Suppressor macrophage treated with lipopolysaccharide for 4 hours (primary cell): Measurements from ENCODE around the gene RBCK1.

ENCODE experiments used
- DNase-seq: peaks from one replicate; pipeline ENCODE4 v3.0.0-alpha.2; 2020

The RBCK1 gene

DNA sequence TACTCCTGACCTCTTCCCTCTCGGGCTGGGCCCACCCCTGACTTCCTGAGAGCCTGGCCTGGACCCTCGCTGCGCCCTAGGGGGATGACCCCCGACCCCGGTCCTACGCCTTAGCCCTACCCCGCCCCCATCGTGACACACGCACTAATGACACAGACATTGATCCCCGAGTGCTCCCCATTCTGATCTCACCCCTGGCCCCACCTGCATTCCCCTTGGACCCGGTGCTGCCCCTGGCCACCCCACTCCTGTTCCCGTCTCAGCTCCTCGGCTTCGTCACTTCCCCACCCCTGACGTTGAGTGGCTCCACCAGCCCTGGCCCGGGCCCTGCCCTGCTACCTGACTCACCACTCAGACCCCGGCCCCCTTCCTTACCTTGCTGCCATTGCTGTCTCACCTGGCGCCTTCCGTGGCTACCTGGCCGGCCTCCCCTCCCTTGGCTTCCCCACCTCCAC lies 12.1 kb downstream of the RBCK1 start:
- no peak for DNase-seq

DNA sequence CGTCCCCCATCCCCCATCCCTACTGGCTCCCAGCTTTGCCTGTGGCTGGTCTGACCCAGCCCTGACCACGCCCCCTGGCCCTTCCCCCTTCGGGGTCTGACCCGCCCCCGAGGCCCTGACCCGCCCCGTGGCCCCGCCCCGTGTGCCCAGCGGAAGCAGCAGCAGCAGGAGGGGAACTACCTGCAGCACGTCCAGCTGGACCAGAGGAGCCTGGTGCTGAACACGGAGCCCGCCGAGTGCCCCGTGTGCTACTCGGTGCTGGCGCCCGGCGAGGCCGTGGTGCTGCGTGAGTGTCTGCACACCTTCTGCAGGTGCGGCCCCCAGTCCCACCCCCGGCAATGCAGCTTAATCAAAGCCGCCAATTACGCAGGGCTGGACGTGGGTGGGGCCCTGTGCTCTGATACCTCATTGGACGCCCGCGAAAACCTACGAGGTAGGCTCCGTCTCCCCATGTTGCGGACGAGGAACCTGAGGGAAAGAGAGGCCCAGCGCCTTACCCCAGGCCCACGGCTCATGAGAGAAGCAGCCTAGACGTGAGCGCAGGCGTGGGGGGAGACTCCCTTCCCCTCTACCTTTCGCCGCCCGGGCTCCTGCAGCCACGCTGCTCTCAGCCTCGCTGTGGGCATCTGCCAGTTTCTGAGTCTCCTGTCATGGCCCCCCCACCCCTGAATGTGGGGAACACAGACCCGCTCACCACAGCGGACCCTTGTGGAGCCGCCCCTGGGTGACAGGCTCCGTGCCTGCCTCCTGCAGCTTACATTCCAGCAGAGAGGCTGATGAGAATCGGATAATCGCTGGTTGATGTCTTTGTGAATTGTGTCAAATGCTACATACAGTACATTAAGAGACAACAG lies 12.8 kb downstream of the RBCK1 start:
- peak; percentile 16 for DNase-seq

DNA sequence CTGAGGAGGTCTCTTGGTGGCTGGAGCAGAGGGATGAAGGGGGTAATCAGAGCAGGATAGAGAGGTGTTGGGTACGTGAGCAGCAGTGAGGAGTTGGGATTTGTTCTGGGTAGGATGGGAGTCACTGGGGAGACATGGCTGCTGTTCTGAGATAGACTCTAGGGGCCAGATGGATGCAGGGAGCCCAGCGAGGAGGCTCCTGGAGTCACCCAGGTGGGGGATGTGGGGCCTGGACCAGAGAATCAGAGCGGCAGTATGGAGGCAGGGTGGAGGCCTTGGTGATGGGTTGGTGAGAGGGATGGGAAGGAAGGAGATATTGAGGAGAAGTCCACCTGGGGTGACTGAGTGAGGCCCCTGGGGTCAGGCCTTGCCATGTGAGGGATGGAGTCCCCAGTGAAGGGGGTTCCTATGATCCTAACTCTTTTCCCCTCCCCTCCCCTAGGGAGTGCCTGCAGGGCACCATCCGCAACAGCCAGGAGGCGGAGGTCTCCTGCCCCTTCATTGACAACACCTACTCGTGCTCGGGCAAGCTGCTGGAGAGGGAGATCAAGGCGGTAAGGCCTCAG lies 13.7 kb downstream of the RBCK1 start:
- DNase-seq: no peak

DNA sequence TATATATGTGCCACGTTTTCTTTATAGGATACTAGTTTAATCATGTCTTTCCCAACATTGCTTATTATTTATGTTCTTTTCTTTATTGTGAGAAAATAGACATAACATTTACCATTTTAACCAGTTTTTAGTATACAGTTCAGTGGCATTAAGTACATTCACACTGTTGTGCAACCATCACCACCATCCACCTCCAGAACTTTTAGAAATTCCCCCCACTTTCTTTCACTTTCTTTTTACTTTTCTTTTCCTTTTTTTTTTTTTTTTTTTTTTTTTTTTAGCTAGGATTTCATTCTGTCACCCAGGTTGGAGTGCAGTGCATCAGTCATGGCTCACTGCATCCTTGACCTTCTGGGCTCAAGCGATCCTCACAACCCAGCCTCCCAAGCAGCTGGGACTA lies 18.5 kb downstream of the RBCK1 start:
- peak; percentile 47 for DNase-seq

DNA sequence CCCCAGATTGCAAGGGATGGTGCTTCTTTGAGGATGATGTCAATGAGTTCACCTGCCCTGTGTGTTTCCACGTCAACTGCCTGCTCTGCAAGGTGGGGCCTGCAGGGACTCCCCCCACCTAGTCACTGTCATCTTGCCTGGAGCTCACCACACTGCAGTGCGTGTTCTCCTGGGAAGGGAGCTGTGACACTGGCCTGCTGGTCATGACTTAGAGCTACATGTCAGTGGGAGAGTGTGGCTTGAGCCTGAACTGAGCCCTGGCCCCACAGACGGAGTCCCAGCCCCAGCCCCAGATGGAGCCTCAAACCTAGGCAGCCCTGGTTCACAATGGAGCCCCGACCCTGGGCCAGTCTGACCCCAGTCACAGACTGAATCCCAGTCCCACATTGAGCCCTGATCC lies 19.3 kb downstream of the RBCK1 start:
- DNase-seq: no peak

DNA sequence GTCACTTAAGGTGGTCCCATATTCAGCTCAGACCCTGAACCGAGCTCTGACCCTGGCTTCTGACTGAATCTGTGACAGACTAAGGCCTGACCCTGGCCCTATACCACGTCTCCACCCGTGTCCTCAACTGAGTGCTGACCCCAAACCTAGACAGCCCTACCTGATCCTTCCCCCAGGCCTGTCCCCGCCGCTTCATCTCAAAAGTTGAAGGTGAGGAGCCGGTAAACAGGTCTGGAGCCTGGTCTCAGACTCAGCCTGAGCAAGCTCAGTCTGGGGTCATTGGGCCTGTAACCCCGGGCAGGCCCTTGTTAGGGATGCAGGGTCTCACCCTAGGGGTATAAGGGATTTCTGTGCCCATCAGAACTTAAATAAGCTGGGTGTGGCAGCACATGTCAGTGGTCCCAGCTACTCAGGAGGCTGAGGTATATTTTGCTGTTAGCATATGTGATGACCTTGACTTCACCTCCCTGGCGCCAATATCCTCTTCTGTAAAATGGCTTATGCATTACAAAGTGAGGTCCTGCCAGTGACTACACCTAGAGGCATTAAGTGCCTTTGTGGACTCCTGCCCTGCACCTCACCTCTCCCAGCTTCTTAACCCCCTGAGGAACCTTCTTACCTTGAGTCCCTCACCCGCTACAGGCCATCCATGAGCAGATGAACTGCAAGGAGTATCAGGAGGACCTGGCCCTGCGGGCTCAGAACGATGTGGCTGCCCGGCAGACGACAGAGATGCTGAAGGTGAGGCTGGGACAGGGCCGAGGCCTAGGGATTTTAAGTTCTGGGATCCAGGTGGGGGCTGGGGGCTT lies 20.0 kb downstream of the RBCK1 start:
- DNase-seq: no peak

DNA sequence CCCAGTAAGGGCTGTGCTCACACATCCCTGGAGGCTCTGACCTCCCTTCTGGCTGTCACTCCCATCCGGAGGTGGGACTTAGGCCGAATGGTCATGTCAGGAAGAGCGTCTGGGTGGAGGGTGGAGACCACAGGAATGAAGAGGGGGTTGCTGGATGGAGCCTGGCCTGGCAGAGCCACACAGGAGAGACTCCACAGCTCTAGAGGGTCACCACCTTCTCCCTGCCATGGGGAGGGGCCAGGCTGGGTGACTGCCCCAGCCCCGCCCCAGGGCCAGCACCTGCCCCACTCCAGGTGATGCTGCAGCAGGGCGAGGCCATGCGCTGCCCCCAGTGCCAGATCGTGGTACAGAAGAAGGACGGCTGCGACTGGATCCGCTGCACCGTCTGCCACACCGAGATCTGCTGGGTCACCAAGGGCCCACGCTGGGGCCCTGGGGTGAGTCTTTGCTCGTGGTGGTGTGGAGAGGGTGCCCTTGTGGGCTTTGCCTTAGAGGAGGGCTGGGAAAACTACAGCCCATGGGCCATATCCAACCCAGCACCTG lies 20.6 kb downstream of the RBCK1 start:
- no peak for DNase-seq

DNA sequence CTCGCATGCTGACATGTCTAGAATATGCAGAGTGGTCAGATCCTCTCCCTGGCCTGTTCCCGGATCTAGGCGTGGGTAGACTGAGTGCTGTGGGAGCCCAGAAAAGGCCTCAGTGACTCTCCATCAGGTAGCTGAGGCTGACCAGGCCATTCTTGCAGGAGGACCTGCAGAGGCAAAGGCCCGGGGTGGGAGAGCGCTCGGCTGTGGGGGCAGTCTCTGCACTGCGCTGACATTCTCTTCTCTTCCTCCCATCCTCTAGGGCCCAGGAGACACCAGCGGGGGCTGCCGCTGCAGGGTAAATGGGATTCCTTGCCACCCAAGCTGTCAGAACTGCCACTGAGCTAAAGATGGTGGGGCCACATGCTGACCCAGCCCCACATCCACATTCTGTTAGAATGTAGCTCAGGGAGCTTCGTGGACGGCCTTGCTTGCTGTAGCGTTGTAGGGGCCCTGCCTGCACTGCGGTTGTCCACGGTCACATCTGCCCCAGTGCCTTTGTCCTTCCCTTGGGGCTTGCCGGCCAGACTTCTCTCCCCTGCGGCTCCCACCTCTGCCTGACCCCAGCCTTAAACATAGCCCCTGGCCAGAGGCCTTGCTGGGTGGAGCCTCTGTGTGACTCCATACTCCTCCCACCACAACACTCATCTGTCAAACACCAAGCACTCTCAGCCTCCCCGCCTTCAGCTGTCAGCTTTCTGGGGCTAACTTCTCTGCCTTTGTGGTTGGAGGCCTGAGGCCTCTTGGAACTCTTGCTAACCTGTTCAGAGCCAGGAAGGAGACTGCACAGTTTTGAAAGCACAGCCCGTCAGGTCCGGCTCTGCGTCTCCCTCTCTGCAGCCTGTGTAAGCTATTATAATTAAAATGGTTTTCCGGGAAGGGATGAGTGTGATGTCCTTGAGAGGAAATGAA lies 22.2 kb downstream of the RBCK1 start:
- no peak for DNase-seq

DNA sequence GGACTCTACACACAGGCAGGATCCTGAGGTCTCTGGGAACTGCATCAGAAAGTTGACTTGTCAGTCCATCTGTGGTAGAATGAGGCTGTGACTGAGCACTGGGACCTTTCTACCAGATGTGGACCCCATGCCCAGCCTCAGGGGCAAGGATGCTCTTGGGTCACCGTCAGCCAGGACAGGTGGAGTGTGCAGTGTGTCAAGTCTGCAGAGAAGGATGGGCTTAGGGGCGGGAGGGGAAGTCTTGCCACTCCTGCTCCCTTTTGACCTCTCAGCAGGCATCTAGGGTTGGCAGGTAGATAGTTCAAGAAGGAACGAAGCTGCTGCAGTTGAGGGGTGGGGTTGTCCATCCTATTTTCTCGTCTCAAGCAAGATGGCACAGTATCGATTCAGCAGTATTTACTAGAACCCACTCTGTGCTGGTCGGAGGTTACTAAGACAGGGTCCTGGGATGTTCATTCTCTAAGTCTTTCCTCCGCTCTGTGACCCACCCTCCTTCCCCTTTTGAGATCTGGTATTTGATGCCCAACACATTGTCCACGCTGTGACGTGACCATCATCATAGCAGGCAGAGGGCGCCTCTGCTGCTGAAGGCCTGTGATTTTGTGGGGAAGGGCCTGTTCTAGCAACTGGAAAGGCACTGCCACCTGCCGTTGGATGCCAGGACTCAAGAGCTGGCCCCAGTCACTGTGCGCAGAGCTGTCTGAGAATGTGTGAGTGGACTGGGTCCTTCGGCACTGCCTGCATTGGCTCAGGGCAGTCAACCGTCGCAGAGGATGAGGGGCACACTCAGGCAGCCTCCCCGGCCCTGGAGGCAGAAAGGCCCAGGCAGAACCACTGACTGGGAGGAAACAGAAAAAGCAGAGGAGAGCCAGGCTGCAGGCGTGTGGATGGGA lies 23.2 kb downstream of the RBCK1 start:
- DNase-seq: peak; percentile 39

DNA sequence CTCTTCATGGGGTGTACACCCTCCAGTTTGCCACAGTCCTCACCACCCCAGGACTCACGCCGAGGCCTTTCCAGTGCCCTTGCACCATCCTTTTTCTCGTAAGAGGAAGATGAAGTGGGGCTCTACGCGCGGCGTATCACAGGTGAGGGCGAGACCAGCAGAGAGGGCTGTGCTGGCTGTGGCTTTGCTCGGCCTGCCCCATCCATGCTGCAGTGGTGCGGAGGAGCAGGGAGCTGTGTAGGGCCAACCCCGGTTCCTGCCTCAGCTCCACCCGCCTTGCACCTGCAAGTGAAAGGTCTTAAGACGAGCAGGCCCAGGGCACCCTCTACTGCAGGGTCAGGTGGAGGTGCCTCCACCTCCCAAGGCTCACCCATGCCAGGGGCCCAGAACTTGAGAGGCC lies 24.1 kb downstream of the RBCK1 start:
- DNase-seq: no peak

DNA sequence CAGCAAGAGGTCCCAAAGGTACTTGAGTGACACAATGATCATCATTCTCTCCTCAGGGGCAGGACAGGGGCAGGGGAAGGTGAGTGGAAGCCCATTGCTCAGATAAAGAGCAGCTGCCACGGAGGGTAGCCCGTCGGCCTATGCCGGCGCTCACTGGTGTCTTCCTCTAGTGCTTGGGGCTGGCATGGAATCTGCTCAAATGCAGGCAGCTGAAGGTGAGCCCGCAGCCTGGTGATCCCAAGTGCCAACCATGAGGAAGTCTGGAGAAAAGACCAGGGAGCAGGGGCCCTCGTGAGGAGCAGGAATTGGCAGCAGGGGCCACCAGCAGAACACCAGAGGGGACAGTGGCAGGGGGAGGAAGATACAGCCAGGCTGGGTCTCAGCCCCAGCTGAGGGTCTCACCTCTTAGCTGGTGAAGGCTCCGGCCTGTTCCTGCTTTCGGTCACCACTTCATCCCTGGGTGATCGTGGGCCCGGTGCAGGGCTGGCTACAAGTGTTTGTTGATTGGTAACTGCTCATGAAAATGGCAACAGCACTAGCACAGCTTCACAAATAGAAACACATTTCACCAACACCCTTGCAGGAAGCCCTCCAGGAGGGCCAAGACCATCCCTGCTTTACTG lies 24.7 kb downstream of the RBCK1 start:
- no peak for DNase-seq

DNA sequence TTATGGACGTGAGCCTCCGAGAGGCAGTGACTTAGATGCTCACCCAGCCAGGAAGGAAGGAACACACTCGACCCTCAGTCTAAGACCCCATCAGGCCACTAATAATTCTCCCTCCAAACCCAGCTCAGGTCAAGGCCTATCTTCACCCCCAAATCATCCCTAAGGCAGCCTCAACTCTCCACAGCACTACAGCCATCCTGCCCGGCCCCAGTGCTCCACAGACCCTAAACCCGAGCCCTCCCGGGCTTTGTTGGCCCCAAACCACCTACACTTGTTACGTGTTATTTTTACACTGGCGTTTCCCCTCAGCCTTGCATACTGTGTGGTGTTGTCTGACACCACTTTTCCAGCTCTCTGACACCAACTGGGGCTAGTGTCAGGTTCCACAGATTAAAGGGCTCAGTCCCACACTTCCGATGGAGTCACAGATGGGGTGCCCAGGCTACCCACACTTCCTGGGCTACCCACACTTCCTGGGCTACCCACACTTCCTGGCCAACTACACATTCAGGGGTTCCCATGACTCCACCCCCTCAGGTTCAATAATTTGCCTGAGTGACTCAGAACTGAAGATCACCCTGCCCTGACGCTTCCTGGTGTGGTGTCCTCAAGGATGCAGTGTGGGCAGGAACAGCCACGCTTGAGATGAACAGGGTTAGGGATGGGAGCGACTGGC lies 25.3 kb downstream of the RBCK1 start:
- DNase-seq: no peak

DNA sequence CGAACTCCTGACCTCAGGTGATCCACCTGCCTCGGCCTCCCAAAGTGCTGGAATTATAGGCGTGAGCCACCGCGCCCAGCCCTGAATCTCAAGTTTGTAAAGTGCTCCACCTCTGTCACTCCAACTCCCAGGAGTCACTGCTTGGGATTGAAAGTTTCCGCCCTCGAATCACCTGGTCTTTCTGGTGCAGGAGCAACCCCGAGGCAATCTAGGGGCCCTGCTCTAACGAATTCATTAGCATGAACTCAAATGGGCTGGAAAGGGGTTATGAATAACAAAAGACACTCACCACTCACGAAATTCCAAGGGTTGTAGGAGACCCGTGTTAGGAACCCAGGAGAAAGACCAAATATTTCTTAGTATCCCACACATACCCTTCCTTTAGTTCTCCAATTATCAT lies 26.1 kb downstream of the RBCK1 start:
- DNase-seq: no peak

DNA sequence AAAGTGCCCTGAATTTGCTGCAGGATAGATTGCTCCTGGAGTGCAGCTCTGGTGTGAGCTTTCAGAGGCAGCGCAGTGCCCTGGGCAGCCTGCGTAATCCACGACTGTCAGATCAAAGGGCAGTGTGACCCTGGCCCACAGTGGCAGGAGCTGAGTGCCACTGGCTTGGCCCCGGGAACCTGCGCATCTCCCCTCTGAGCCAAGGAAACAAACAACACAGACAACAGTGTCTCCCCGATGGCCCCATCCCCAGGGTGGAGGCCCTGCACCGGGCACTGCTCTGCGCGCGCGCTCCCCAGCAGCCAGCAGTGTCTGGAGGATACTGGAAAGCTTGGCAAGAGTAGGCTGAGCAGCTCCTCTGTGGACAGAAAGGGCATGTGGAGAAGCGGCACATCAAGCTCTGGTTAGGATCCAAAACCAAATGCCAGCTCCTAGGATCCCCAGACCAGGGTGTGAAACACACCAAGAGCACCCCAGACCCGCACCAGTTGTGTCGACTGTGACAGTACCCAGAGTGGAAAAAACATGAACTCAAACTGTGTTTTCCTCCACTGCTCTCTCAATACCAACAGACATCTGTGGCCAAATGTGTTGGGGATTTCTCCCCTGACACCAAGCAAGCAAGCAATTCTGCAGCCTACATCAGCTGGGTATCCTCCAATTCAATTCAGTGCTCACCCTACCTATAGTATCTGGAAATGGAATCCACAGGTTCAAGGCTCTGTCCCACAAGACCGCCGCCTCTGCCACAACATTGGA lies 26.7 kb downstream of the RBCK1 start:
- no peak for DNase-seq

DNA sequence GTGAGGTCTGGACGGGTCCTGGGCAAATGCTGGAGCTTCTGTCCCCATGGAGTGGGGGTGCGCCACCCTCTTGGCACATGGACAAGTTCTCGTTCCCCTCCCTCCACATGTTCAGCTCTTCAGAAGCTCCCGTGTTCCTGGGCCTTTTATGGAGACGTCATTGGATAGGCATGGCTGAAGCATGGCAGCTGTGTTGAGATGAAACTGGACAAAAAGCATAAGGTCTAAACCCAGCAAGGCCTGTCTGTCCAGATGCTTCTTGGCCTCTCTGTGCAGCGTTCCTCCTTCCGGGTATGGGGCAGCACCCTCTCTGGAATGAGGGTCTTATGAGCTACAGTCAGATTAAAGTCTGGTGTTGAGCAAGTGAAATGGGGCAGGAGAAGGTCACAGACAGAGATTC lies 27.5 kb downstream of the RBCK1 start:
- no peak for DNase-seq

DNA sequence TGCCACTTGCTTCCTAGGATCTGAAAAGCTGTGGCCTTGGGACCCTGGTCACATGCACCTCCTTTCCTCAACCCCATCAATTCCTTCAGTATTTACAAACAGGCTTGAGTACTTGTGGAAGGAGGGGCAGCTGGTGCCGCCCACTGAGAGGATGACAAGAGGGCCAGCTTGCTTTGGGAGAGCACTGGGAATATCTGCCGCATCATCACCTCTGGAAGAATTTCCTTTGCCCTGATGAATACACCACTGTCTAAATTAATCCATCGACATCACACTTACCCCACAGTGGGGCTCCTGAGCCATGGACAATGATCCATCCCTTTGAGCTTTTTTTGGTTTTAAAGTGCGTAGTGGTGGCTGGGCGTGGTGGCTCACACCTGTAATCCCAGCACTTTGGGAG lies 28.4 kb downstream of the RBCK1 start:
- DNase-seq: no peak

DNA sequence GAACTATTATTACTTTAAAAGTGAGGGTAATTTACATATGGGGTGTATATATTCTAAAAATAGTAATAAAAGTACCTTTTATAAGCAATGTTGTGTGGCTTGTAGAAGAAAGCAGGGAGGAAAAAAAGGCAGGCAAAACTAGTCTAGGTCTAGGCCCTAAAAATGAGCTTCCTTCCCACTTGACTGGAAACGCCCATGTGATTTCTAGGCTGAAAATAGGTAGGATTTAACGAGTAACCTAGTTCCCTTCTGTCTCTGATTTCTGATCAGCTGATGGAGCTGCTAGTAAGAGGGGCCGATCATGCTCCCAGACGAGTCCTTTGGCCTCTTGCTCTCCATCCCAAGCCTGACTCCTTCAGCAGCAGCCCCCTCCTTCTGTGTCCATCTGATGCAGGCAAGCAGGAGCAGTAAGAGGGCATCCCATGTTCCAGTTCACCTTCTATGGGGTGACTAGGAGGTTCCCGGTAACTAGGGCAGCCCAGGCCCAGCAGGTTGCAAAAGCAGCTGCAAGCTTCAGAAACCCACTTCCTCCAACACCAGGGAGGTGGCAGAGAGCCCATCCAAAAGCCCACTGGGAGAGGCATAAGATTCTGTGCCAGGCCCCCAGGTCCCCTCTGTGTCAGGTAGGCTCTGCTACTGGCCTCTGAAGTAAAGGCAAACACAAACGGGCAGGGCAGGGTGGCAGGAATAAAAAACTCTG lies 29.8 kb downstream of the RBCK1 start:
- no peak for DNase-seq

DNA sequence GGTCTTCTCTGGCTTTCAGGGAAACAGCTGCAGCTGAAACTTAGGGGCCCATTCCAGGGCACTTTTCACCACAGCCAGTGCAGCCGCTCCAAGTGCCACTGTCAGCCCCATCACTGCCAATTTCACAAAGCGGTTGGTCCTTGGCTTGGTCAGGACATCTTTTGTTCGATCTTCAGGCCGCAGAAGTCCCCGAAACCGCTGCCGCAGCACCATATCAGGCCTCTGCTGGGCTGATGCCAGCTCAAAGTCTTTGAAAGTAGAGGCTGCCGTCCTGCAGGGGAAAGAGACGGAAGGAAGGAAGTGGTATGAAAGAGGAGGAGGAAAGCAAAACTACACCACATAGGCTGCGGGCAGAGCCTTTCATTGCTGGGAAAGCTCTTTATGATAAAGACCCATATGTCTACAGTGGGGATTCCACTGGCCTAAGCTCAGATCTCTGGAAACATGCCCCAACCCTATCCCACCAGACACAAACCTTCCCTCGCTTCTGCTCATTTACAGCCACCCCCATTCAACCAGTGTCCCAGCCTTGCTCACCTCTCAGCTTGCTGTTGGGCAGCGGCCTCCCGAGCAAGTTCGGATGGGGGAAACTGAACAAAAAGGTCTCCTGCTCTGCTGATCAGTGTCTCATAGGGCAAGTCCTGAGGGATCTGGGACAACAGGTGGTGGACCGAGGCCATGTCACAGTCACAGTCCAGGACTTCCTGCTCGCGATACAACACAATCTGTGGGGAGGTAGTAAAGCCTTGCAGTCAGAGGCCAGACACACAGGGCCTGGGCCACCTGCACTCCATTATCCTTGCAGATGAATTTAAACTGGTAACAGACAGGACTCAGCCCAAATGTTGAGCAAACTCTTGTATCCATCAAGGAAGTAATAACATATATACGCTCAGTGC lies 30.7 kb downstream of the RBCK1 start:
- DNase-seq: peak; percentile 21
